Aorta (tissue), 4 donors: Measurements from ENCODE around the gene NUAK2. TPM values are rescaled to one million over a fixed set of nuclear protein-coding genes. Genes with fewer than 3 reads are reported as not detected.

ENCODE experiments used
- polyA plus RNA-seq, 2 donors: library from polyadenylated mRNA; stranded (reverse); fragments of 200-250 nt; gene quantifications; one replicate each; pipeline ENCODE4 v1.2.3, GENCODE V29; 2013
- total RNA-seq, 2 donors: library from RNA; stranded (reverse); fragmentation: NEBNext Ultra II Directional; extraction: Animal tissue kit (Norgen Biotek cat#: 25700); gene quantifications; one replicate each; pipeline ENCODE4 v1.2.1, GENCODE V29; 2021
- donor health status: healthy with polysubstance abuse.
- donor health status: Bipolar disorder and iron deficiency.
- donor health status: DM: no; HTN: no; CAD: no.
- donor health status: DM: yes; HTN: yes; CAD: no.

Gene NUAK2
- total and polyA plus RNA-seq, 4 donors = 0.49 to 3.0 (median 2.1) TPM

Other genes starting within 250 kb of the NUAK2 start
- 1 to 10 TPM; 3.1 to 4.1 TPM for gene TMEM81, start 237.3 kb downstream of the NUAK2 start, total RNA-seq
- 1 to 10 TPM; 1.1 to 2.2 TPM for gene TMEM81, start 237.3 kb downstream of the NUAK2 start, polyA plus RNA-seq
- 10 to 100 TPM in 1 of 2 donors, 1 to 10 TPM in 1; 9.9 to 15.4 TPM for gene RBBP5, start 199.8 kb downstream of the NUAK2 start, total RNA-seq
- gene RBBP5, start 199.8 kb downstream of the NUAK2 start, polyA plus RNA-seq = 1 to 10 TPM; 3.8 to 4.3 TPM
- gene DSTYK, start 110.0 kb downstream of the NUAK2 start, total RNA-seq = 10 to 100 TPM; 14.3 to 17.6 TPM
- gene DSTYK, start 110.0 kb downstream of the NUAK2 start, polyA plus RNA-seq = 1 to 10 TPM; 4.3 to 5.3 TPM
- gene TMCC2, start 93.8 kb downstream of the NUAK2 start, total RNA-seq = 1 to 10 TPM; 6.2 to 8.2 TPM
- gene TMCC2, start 93.8 kb downstream of the NUAK2 start, polyA plus RNA-seq = 1 to 10 TPM in 1 of 2 donors, under 1 TPM in 1; 0.69 to 1.0 TPM
- 1 to 10 TPM in 1 of 2 donors, not detected in 1; 1.2 TPM for gene KLHDC8A, start 35.2 kb upstream of the NUAK2 start, total RNA-seq
- not detected for gene KLHDC8A, start 35.2 kb upstream of the NUAK2 start, polyA plus RNA-seq
- gene LEMD1, start 100.3 kb upstream of the NUAK2 start, total RNA-seq = not detected
- not detected for gene LEMD1, start 100.3 kb upstream of the NUAK2 start, polyA plus RNA-seq
- gene BLACAT1, start 134.3 kb upstream of the NUAK2 start, total RNA-seq = under 1 TPM in 1 of 2 donors, not detected in 1; 0.21 TPM
- gene BLACAT1, start 134.3 kb upstream of the NUAK2 start, polyA plus RNA-seq = not detected
- 10 to 100 TPM; 47.1 to 80.7 TPM for gene CDK18, start 182.9 kb upstream of the NUAK2 start, total RNA-seq
- gene CDK18, start 182.9 kb upstream of the NUAK2 start, polyA plus RNA-seq = 10 to 100 TPM; 14.8 to 19.1 TPM